HCT116 (cell line): ENCODE results near the gene RPS28.
A peak's percentile ranks its signal among the peaks of the same experiment; 100 is the strongest.

Source experiments
- CBX3 ChIP-seq: IDR thresholded peaks from 2 replicates; pipeline ENCODE4 v1.6.1; 2012; ENCODE audit warnings: low read depth
- EGR1 ChIP-seq: IDR thresholded peaks from 2 replicates; pipeline ENCODE4 v1.6.1; 2012; ENCODE audit warnings: low read depth
- EZH2phosphoT487 ChIP-seq: fragments of 200-600 bp; IDR thresholded peaks from 2 replicates; pipeline ENCODE4 v1.6.1; 2018; ENCODE audit warnings: antibody characterized with exemption, borderline replicate concordance
- JUND ChIP-seq: IDR thresholded peaks from 2 replicates; pipeline ENCODE4 v1.6.1; 2012
- POLR2A ChIP-seq: IDR thresholded peaks from 2 replicates; pipeline ENCODE4 v1.7.0; 2011; ENCODE audit warnings: borderline replicate concordance; ENCODE audit not compliant: insufficient read depth, insufficient read length; ENCODE audit errors: extremely low read depth
- POLR2AphosphoS5 ChIP-seq: IDR thresholded peaks from 2 replicates; pipeline ENCODE4 v1.6.1; 2011; ENCODE audit warnings: mild to moderate bottlenecking, low read depth, low read length, moderate library complexity
- RAD21 ChIP-seq: IDR thresholded peaks from 2 replicates; pipeline ENCODE4 v1.6.1; 2012; ENCODE audit warnings: low read depth, mild to moderate bottlenecking
- SP1 ChIP-seq: IDR thresholded peaks from 2 replicates; pipeline ENCODE4 v1.6.1; 2012; ENCODE audit warnings: low read depth
- ZBTB33 ChIP-seq: IDR thresholded peaks from 2 replicates; pipeline ENCODE4 v1.6.1; 2011; ENCODE audit warnings: mild to moderate bottlenecking, low read length, moderate library complexity; ENCODE audit not compliant: insufficient replicate concordance; ENCODE audit errors: extremely low read depth
- TF ChIP-seq, protein P1 (sequence below), 3 experiments: fragments of 200-600 bp in 1 of 3; sonication (generic) in 1 of 3; IDR thresholded peaks in 2 of 3; conservative IDR thresholded peaks in 1 of 3; 2 replicates each; pipeline ENCODE4 v1.5.1; 2012 to 2017; ENCODE audit warnings: low read depth in 2 of 3, low read length in 2 of 3, antibody characterized with exemption in 1 of 3, borderline replicate concordance in 1 of 3, control low read depth in 1 of 3, mild to moderate bottlenecking in 1 of 3, mixed read lengths in 1 of 3, mixed run types in 1 of 3, moderate library complexity in 1 of 3; ENCODE audit not compliant: insufficient read depth in 1 of 3

GRCh38 chr19:8360196-8360595 lies 38.9 kb downstream of the RPS28 start:
- TF ChIP-seq JUND (no peak), RAD21 (no peak), POLR2AphosphoS5 (no peak), POLR2A (no peak), EZH2phosphoT487 (no peak), SP1 (no peak), ZBTB33 (no peak), CBX3 (peak; percentile 62; the same call in 1 of the 2 replicates), EGR1 (no peak)
- TF ChIP-seq, protein P1, sequence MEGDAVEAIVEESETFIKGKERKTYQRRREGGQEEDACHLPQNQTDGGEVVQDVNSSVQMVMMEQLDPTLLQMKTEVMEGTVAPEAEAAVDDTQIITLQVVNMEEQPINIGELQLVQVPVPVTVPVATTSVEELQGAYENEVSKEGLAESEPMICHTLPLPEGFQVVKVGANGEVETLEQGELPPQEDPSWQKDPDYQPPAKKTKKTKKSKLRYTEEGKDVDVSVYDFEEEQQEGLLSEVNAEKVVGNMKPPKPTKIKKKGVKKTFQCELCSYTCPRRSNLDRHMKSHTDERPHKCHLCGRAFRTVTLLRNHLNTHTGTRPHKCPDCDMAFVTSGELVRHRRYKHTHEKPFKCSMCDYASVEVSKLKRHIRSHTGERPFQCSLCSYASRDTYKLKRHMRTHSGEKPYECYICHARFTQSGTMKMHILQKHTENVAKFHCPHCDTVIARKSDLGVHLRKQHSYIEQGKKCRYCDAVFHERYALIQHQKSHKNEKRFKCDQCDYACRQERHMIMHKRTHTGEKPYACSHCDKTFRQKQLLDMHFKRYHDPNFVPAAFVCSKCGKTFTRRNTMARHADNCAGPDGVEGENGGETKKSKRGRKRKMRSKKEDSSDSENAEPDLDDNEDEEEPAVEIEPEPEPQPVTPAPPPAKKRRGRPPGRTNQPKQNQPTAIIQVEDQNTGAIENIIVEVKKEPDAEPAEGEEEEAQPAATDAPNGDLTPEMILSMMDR (IDR thresholded peaks at IDR 0.05 in 2 of 3, conservative IDR thresholded peaks at IDR 0.05 in 1 of 3; ENCODE audit: borderline replicate concordance in 1 of 3, insufficient read depth in 1 of 3, low read depth in 2 of 3, low read length in 2 of 3): no peak
